Activated gamma-delta T cell treated with anti-CD3 and anti-CD28 coated beads, Interleukin-2, amount 50 U/mL, for 16 hours (primary cell): ENCODE data around the gene CAMKMT.

ENCODE experiments used
- DNase-seq: peaks from one replicate; pipeline ENCODE4 v3.0.0-alpha.2; 2020; ENCODE audit warnings: low read depth

CAMKMT gene

GRCh38 chr2:44801841-44802776, 440.4 kb downstream of the CAMKMT start:
- DNase-seq, result no peak

- DNase-seq, result no peak
These were observed 441.2 kb downstream of the CAMKMT start for GRCh38 chr2:44802777-44803424.

- DNase-seq, result no peak
These were observed 442.9 kb downstream of the CAMKMT start for GRCh38 chr2:44804406-44805265.

DNA sequence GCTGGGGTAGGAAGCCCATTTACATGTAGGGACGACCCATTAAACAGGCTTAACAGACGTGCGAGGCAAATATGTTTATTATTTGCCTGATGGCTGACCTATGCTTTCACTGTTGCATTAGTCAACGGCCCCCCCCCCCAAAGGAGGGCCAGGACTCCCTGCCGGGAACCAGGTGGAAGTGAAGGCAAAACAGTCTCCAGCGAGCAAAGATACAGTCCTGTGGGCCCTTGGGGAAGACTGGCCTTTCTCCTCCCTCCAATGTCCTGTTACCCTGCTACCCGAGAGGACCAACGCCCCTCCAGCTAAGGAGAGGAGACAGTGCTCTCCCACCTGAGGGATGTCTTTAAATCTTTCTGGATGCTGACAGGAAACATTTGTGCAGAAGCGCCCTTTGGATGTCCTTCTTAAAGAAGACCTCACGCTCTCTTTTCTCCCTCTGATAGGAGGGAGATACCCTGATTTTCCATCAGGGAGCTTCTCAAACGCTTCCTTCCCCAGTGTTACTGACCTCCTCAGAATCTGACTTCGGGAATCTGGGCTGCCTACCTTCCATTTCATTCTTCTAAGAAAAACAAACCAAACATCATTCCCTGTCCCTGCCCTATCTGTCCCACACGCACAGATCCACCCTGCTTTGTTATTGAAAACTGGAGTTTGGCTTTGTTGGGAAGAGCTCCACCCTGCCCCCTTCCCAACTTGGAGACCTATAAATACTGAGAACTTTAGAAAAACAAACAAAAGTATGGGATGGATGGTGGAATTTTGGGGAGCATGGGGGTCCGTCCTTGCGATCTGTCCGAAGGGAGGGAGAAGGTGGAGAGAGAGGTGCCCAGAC, 443.9 kb downstream of the CAMKMT start:
- DNase-seq, result no peak

DNA sequence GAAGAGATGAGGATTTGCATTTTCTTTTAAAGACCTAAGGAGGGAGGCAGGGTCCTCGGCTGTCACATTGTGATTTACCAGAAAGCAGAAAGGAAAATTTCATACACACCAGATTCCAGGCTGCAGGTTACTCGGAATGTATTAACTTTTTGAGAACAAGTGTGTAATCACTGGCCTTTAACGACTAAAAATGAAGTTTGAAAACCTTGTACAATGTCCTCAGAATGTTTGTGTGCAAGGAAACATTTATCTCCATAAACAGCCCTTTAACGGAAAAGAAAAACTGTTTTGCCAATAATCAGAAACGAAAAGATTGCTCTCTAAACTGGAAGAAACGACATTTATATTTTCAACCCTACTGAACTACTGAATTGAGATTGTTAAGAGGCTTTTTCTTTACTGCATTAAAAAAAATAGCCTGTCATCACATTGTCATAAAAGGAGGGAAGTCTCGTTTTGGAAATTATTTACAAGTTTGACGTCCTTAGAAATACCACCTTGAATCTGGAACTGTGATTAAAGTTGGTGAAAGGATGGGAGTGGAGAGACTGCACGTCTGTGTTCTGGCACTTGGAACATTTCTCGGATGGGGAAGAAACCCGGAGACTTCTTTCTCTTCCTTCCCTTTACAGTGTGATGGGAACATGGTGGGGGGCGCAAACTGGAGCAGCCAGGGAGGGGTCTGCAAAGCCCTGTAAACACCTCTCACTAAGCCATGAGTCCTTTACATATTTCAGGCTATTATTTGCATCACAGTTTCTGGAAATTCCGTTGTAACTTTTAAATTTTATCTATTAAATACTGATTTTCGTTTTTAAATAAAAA, 445.7 kb downstream of the CAMKMT start:
- DNase-seq, result no peak

- DNase-seq, result no peak
These were observed 449.3 kb downstream of the CAMKMT start for GRCh38 chr2:44810892-44811530.

GRCh38 chr2:44813165-44813564, 451.4 kb downstream of the CAMKMT start:
- no peak for DNase-seq

DNA sequence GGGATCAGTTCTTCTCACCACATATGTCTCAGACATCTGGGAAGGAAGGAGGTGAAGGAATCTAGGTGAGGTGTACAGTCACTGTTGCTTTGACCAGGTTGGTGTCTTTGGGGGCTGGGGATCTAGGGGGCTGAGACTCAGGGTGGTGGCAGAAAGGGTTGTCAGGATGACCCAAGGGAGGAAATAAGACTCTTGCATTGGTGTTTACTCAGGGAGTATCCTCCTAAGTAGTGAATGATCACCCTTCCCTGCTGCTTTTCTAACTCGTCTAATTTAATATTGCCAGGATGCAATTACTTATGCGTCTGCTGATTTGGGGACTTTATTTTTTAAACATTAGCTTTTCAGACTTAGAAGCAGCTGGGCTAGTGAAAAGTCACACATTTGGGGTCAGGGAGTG, 451.9 kb downstream of the CAMKMT start:
- DNase-seq, result no peak

DNA sequence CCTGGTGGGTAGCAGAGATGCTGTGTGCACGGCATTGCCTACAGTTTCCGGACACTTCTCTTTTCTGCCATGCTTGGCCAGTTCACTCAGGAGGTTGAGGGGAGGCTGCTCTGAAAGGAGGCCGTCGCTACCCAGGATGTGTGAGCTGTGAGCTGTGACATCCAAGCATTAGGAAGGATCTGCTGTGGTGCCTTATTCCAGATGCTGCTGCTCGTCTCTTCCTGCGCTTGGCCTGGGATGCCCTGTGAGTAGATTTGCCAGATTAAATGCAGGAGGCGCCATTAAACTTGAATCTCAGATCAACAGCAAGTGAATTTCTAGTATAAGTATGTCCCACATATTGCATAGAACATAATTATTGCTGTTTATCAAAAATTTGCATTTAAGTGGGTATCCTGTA, 455.5 kb downstream of the CAMKMT start:
- DNase-seq, result no peak

GRCh38 chr2:44817673-44818335, 456.1 kb downstream of the CAMKMT start:
- no peak for DNase-seq

GRCh38 chr2:44819061-44819460, 457.3 kb downstream of the CAMKMT start:
- DNase-seq, result no peak

GRCh38 chr2:44821500-44821899, 459.8 kb downstream of the CAMKMT start:
- DNase-seq, result no peak

DNA sequence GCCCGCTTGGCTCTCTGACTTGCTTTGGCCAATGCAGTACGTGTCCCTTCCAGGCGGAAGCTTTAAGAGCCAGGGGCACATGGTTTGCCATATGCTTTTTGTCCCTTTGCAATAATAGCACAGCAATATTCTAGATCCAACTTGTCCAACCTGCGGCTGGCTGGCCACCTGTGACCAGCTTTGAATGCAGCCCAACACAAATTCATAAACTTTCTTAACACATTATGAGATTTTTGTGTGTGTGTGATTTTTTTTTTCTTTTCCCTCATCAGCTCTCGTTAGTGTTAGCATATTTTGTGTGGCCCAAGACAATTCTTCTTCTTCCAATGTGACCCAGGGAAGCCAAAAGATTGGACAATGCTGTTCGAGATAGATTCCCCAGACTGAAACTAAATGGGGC, 460.4 kb downstream of the CAMKMT start:
- DNase-seq, result no peak
